T1000 (cell line): Measurements from ENCODE around the gene IMPACT.
A peak's percentile ranks its signal among the peaks of the same experiment; 100 is the strongest.

Experiments
- DNase-seq: peaks from one replicate; lab custom pipeline; 2025; ENCODE audit warnings: mixed read lengths; lab: John Stamatoyannopoulos, UW

Gene IMPACT, protein sequence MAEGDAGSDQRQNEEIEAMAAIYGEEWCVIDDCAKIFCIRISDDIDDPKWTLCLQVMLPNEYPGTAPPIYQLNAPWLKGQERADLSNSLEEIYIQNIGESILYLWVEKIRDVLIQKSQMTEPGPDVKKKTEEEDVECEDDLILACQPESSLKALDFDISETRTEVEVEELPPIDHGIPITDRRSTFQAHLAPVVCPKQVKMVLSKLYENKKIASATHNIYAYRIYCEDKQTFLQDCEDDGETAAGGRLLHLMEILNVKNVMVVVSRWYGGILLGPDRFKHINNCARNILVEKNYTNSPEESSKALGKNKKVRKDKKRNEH

DNA sequence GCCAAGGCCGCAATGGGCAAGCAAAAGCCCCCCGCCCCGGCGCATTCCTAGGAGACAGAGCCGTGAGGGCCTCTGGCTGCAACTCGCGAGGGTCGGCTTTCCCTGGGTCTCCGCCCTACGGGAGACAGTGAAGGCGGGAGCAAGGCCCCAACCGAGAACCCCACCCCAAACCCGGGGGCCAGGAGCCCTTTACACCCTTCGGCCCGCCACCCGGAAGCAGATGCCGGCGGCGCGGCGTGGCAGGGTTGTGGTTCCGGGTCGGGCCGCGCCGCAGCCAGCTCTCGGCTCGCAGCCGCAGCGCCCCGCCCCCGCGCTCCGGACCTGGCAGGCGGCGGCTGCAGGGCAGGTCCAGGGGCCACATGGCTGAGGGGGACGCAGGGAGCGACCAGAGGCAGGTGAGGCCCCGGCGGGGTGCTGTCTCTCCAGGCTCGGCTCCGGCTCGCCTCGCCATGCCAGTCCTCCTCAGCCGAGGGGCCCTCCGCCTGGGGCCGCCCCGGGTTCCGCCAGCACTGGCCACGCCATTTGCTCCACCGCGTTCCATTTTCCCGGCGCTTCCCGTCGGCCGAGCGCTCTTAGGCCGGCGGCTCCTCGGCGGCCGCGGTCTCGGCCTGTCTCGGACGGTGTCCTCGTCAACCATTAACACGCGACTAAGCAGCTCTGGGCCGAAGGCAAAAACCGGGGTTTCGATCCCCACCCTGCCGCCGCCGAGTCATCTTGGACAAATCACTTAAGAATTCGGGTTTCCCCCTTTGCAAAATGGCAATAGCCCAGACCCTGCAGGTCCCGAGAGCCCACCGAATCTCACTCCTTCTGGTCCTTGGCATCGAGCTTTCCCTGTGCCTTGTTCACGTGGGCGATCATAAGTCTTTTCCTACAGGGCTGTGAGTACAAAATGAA is at the start of gene IMPACT:
Gene IMPACT (plus strand): TSS at position 273 of the 897 bp plus-strand sequence. CDS start 87 bp downstream, at position 360.
- peak; percentile 67 for DNase-seq

- no peak for DNase-seq
These were observed 47.9 kb upstream of the IMPACT start for GRCh38 chr18:24378598-24378997.

GRCh38 chr18:24380163-24380747 is 46.2 kb upstream of the IMPACT start:
- DNase-seq, result no peak

DNA sequence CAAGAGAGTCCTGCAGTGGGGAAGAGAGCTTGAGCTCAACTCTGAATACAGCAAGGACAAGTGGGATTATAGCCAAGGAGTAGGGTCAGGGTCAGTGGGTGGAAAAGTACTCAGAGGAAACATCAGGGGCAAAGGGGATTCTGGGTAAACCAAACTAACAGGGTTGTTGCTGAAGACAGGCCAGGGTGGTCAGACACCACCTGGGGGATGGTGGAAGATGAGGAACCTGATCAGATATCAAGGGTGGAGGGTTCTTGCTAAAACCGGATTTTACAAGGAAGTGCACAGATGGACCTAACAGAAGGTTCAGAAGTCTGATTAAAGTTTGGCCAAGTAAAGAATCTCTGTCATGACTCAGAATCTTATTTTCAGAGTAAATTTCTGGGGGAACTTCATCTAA is 45.3 kb upstream of the IMPACT start:
- no peak for DNase-seq

DNA sequence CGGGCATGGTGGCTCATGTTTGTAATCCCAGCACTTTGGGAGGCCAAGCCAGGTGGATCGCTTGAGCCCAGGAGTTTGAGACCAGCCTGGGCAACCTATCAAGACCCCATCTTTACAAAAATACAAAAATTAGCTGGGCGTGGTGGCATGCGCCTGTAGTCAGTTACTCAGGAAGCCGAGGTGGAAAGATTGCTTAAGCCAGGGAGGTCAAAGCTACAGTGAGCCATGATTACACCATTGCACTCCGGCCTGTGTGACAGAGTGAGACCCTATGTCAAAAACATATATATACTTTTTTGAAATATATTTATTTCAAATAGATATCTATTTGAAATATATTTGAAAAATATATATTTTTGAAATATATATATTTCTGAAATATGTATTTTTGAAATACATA is 39.8 kb upstream of the IMPACT start:
- DNase-seq, result no peak

GRCh38 chr18:24388957-24389356 is 37.5 kb upstream of the IMPACT start:
- DNase-seq, result no peak

DNA sequence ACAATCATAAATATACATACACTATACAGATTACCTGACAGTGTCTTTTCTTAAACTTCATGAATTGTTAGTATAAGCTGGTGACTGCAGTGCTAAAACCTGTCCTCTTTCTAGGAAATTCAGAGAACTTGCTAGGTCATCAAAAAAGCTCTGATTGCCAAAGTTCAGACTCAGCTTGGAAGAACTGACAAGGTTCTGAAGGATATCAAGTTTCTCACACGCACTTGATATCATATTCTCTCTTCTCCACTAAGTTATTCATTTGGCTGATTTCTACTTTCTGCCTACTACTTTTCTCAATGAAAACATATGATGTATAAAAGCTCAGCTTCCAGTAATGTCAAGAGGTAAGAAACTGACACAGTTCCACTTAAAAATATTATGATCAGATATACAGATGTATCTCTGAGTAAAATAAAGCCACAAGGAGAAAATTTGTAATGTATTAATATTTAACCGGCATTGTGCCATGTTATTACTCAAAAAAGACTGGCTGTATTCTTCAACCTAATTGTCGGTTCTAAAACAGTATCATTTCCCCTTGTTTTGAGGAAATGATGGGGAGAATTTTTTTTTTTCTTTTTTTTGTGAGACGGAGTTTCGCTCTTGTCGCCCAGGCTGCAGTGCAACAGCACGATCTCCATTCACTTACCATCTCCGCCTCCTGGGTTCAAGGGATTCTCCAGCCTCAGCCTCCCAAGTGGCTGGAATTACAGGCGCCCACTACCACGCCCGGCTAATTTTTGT is 31.2 kb upstream of the IMPACT start:
- no peak for DNase-seq

DNA sequence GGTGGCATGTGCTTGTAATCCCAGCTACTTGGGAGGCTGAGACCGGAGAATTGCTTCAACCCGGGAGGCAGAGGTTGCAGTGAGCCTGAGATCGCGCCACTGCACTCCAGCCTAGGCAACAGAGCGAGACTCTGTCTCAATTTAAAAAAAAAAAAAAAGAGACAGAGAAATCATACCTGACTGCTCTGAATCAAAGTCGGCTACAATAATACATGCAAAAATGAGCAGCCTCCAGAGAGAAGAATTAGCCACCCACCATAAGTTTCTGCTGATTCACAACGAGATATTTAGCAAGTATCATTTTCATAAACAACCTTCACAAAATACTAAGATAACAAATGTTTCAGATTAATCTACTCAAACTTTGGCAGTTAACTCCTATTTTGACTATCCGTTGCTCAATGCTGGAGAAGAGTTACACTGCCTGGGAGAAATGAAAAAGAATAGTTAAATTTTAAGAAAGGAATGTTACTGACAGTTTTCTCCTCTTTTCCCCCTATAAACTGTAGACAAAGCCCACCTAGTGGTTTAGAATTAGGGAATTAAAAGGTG is 30.3 kb upstream of the IMPACT start:
- no peak for DNase-seq

DNA sequence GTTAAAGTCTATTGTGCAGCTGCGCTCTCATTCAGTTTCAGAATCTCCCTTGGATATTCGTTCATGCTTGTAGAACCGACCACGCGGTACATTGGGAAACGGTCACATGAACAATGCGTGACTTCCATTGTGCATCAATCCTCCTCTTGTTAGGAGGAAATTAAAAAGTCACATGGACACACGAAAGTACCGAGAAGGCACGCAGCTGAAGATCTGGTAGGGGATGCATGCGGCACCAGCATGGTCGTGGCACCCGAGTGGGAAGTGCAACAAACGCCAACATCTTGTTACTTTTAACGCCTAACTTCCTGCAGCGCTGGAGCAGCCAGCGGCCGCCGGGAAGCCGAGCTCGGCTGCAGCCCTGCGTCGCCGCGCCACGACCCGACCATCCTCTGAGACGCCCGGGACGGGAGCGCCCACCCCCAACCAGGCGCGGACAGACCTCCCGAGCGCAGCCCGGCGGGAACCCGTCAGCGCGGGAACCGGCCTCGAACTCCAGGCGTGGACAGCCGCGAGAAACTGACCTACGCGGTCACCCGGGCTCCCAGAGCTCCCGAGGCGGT is 29.3 kb upstream of the IMPACT start:
- peak; percentile 74 for DNase-seq

- DNase-seq, result peak; percentile 86
These were observed 28.6 kb upstream of the IMPACT start, which contains the start of gene OSBPL1A for GRCh38 chr18:24397694-24398368. OSBPL1A (minus strand) TSS chr18:24397824; CDS start chr18:24377533, 20,291 bp downstream.

DNA sequence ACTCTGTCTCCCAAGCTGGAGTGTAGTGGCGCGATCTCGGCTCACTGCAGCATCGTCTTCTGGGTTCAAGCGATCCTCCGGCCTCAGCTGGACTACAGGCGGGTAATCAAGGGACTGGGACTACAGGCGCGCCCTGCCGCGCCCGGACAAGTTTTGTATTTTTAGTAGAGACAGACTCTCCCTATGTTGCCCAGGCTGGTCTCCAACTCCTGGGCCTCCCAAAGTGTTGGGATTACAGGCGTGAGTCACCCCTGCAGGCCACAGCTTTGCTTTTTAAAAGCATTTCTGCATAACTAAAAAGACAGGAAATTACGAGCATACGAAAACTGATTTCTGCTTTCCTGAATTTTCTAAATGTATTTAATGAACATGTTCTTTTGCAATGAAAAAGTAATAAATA is 27.9 kb upstream of the IMPACT start:
- DNase-seq, result no peak

DNA sequence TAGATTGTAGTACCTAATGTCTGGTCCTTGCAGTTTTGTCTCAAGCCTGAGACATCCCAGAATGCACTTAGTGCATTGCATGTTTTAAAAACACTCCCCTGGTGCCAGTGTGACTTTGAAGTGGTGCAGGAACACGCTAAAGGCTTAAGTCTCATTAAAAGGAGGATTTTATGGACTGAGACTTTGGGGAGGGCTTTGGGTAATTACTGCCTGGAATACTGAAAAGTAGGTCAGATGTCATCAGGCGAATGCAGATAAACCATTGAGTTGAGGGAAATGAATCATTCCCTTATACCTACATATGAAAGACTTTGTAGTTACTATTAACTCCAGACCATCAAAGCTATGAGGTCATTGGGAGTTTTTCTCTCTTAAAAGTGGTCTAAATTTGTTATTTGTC is 25.9 kb upstream of the IMPACT start:
- no peak for DNase-seq

DNA sequence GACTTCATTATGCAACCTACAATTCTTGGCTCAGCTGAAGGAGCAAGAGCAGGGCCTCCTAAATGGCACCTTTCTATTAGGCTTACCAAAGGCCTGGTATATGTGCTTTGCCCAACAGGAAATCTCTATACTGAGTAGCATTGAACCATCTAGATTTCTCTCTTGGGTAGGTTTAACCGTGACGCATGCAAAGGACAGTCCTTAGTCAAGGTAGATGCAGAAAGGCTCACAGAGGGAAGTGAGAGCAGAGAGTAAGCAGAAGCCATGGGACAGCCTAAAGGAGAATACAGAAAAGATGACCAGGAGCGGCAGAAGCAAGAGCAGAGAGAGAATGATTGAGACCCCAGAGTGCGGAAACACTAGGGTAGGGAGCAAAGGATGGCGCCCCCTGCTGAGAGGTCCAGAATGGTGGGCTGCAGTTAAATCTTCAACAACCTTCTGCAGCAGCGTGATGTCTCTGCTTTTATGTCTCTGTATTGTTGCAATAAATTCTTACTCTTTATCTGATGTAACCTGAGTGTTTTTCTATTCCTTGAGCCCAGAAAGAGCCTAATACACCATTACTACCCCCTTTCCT is 24.2 kb upstream of the IMPACT start:
- no peak for DNase-seq

DNA sequence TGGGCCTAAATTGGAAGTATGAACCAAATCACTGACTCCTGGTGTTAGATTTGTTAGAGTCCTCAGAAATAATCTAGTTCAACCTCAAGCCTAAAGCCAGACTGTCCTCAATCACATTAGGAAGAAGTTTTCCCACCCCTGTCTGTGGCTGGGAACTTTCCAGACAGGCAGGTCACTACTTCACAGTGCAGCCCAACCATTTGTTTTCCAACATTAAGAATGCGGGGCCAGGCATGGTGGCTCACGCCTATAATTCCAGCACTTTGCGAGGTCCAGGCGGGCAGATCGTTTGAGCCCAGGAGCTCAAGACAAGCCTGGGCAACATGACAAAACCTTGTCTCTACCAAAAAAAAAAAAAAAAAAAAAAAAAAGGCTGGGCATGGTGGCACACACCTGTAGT is 23.4 kb upstream of the IMPACT start:
- DNase-seq, result no peak

GRCh38 chr18:24404591-24404990 is 21.9 kb upstream of the IMPACT start:
- DNase-seq, result no peak

GRCh38 chr18:24408496-24408895 is 18.0 kb upstream of the IMPACT start:
- DNase-seq, result no peak

GRCh38 chr18:24413148-24413547 is 13.3 kb upstream of the IMPACT start:
- DNase-seq, result no peak

GRCh38 chr18:24414349-24415003 is 12.0 kb upstream of the IMPACT start:
- no peak for DNase-seq

DNA sequence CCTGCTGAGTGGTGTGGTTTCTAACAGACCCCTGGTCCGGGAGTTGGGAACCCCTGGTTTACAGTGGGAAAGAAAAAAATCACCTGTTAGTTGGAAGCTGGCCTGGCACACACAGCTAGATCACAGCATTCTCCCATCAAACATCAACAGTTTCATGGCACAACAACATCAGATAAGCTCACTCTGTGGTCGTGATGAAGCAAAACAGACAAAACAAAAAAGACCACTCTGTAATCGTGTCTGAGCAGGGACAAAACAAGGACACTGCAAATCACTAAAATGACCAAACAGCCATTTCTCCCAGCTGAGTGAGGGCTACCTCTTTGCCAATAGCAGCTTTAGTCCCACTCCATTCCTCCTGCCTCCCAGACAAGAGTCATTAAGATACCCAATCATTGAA is 9.0 kb upstream of the IMPACT start:
- no peak for DNase-seq

GRCh38 chr18:24420551-24420950 is 5.9 kb upstream of the IMPACT start:
- no peak for DNase-seq
